DND-41 (cell line): ENCODE results near the gene TMA16.

ENCODE experiments used
- ATAC-seq: fragments of 200-7000 bp; cut with Tn5 transposase; 3 replicates; pipeline ENCODE4 v1.9.1; 2021; ENCODE audit warnings: low read depth; ENCODE audit not compliant: insufficient read depth
- DNase-seq: peaks from one replicate; pipeline ENCODE4 v3.0.0-alpha.2; 2020
- H2AFZ ChIP-seq: 2 replicates; pipeline ENCODE4 v1.6.0; 2012; ENCODE audit warnings: low read depth, low read length
- H3K27ac ChIP-seq: 2 replicates; pipeline ENCODE4 v1.5.1; 2012; ENCODE audit warnings: low read length, inconsistent platforms
- H3K27me3 ChIP-seq: fragments of 200-600 bp; sonication (generic); 2 replicates; pipeline ENCODE4 v1.6.0; 2012; ENCODE audit warnings: low read length, mild to moderate bottlenecking, inconsistent platforms; ENCODE audit not compliant: insufficient read depth, poor library complexity
- H3K36me3 ChIP-seq: 2 replicates; pipeline ENCODE4 v1.5.1; 2012; ENCODE audit warnings: low read length, inconsistent platforms; ENCODE audit not compliant: insufficient read depth
- H3K4me1 ChIP-seq: 2 replicates; pipeline ENCODE4 v1.5.1; 2012; ENCODE audit warnings: mild to moderate bottlenecking, low read length; ENCODE audit not compliant: insufficient read depth
- H3K4me2 ChIP-seq: 2 replicates; pipeline ENCODE4 v1.6.0; 2012; ENCODE audit warnings: mild to moderate bottlenecking, moderate library complexity, low read length, inconsistent platforms; ENCODE audit not compliant: insufficient read depth
- H3K4me3 ChIP-seq, 2 experiments: fragments of 200-600 bp in 1 of 2; shearing (Covaris generic) in 1 of 2; 2 replicates each; pipeline ENCODE4 v1.5.1; 2012 to 2016; ENCODE audit warnings: inconsistent platforms in 2 of 2, low read length in 2 of 2, mild to moderate bottlenecking in 2 of 2, low read depth in 1 of 2, moderate library complexity in 1 of 2
- H3K79me2 ChIP-seq: 2 replicates; pipeline ENCODE4 v1.6.0; 2012; ENCODE audit warnings: low read length, inconsistent platforms; ENCODE audit not compliant: insufficient read depth
- H3K9ac ChIP-seq: 2 replicates; pipeline ENCODE4 v1.6.0; 2012; ENCODE audit warnings: low read depth, mild to moderate bottlenecking, inconsistent platforms, low read length, moderate library complexity
- H3K9me3 ChIP-seq: 2 replicates; pipeline ENCODE4 v1.5.1; 2012; ENCODE audit warnings: low read length, moderate library complexity, mild to moderate bottlenecking, inconsistent platforms; ENCODE audit not compliant: insufficient read depth, severe bottlenecking
- H4K20me1 ChIP-seq: 2 replicates; pipeline ENCODE4 v1.6.0; 2012; ENCODE audit warnings: low read length; ENCODE audit not compliant: insufficient read depth
- EZH2 ChIP-seq: IDR thresholded peaks from 3 replicates; pipeline ENCODE4 v1.6.1; 2012; ENCODE audit warnings: borderline replicate concordance, low read depth, mild to moderate bottlenecking, moderate library complexity, low read length, inconsistent platforms; ENCODE audit not compliant: severe bottlenecking
- TF ChIP-seq, protein P1 (sequence below): IDR thresholded peaks from 2 replicates; pipeline ENCODE4 v1.5.1; 2012; ENCODE audit warnings: borderline replicate concordance, low read length, moderate library complexity, mild to moderate bottlenecking; ENCODE audit not compliant: poor library complexity, severe bottlenecking; ENCODE audit errors: extremely low read depth

Gene TMA16

DNA sequence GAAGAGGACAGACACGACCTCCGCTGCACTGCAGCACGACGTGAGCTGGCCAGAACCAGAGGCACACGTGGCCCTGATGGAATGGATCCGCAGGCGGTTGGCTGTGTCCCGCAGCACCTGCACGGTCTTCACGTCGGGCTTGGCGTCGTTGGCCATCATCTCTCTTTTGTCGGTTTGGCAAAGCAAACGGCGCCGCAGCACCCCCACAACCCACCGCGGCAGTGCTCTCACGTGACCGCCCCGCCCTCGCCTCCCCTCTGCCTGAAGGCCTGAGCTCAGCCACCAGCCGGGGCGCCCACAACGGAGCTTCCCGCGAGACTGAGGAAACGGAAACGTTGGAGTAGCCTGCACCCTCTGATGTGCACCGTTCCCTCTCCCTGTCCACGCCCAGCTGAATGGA is 20.9 kb upstream of the TMA16 start, which contains the start of gene TKTL2:
Gene TKTL2, minus strand, starts transcription at position 179 of the 400 bp plus-strand sequence. Its CDS starts 20 bp downstream, at position 159.
- H3K9me3 ChIP-seq = no peaks in the 10 kb centered on the region

DNA sequence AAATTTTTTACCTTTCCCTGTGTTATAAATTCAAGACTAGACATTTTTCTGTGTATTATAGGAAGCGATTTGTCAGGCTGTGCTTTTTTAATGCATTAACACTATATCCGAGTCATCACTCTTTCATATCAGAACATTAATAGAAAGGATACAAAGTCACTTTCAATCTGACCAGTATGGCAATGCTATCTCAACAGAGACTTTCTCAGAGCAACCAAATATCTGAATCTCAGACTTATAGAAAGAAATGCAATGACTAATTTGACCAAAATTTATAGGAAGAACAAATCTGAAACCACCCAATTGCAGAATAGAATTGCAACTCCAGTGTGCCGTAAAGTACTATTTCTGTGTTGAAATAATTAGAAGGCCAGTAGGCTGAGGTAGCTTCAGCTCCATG is 20.5 kb upstream of the TMA16 start:
- no peak overlapping the region for H3K4me2 ChIP-seq
- H3K4me3 ChIP-seq = no peak overlapping the region
- H2AFZ ChIP-seq = no peak overlapping the region
- H3K79me2 ChIP-seq = no peaks in the 10 kb centered on the region
- H3K9me3 ChIP-seq = no peaks in the 10 kb centered on the region
- no peak for DNase-seq
- TF ChIP-seq EZH2 = no peak
- TF ChIP-seq, protein P1, sequence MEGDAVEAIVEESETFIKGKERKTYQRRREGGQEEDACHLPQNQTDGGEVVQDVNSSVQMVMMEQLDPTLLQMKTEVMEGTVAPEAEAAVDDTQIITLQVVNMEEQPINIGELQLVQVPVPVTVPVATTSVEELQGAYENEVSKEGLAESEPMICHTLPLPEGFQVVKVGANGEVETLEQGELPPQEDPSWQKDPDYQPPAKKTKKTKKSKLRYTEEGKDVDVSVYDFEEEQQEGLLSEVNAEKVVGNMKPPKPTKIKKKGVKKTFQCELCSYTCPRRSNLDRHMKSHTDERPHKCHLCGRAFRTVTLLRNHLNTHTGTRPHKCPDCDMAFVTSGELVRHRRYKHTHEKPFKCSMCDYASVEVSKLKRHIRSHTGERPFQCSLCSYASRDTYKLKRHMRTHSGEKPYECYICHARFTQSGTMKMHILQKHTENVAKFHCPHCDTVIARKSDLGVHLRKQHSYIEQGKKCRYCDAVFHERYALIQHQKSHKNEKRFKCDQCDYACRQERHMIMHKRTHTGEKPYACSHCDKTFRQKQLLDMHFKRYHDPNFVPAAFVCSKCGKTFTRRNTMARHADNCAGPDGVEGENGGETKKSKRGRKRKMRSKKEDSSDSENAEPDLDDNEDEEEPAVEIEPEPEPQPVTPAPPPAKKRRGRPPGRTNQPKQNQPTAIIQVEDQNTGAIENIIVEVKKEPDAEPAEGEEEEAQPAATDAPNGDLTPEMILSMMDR = no peak
- H3K9ac ChIP-seq = no peak overlapping the region
- ATAC-seq = no peak
- H3K4me1 ChIP-seq = no peaks in the 10 kb centered on the region
- H3K27me3 ChIP-seq = no peaks in the 10 kb centered on the region
- no peaks in the 10 kb centered on the region for H4K20me1 ChIP-seq
- no peaks in the 10 kb centered on the region for H3K36me3 ChIP-seq
- no peak overlapping the region for H3K27ac ChIP-seq

More for the DNA sequence above, 20.9 kb upstream of the TMA16 start, which contains the start of gene TKTL2:
- no peak for TF ChIP-seq EZH2
- Histone ChIP-seq H3K9ac (no peak within 1 kb of the TSS), H3K27ac (no peak within 1 kb of the TSS), H3K36me3 (no peaks in the 10 kb centered on the region), H3K4me2 (no peak within 1 kb of the TSS), H4K20me1 (no peaks in the 10 kb centered on the region), H3K4me1 (no peaks in the 10 kb centered on the region), H3K4me3 (no peak within 1 kb of the TSS), H2AFZ (no peak within 1 kb of the TSS), H3K79me2 (no peaks in the 10 kb centered on the region), H3K27me3 (no peaks in the 10 kb centered on the region)
- ATAC-seq (no peak), DNase-seq (no peak)

DNA sequence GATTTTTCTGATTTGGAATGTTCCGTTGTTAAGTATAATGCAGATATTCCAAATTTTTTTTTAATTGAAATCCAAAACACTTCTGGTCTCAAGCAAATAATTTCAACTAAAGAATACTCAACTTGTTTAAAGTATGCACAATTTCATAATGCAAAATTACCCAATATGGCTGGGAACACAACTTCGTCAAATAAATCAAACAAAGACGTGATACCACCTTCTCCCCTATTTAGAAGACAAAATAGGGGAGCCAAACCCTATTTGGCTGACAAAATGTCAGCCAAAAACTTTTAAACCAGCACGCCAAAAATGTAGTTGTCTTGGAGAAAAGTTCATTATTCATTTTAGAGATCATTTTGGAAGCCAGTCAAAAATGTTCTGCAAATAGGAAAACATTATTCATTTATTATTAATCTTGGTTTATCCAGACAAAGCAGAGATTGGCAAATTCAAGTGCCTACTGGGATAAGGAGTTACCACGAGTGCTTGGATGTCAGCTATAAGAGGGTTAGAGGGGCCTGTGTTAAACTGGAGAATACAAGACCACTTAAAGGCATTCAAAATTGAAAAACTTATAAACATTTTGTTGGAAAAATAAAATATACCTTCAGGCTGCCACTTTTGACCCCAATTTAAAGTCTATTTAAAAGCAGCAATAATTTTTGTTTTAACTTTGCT is 17.6 kb upstream of the TMA16 start:
- Histone ChIP-seq H3K4me1 (no peaks in the 10 kb centered on the region), H3K79me2 (no peaks in the 10 kb centered on the region), H3K9me3 (no peaks in the 10 kb centered on the region), H2AFZ (no peak overlapping the region), H3K9ac (no peak overlapping the region), H4K20me1 (no peaks in the 10 kb centered on the region), H3K4me3 (no peak overlapping the region), H3K36me3 (no peaks in the 10 kb centered on the region), H3K4me2 (no peak overlapping the region), H3K27me3 (no peaks in the 10 kb centered on the region), H3K27ac (no peak overlapping the region)
- DNase-seq (no peak), ATAC-seq (no peak)
- TF ChIP-seq EZH2 = no peak
- TF ChIP-seq, protein P1 = no peak

DNA sequence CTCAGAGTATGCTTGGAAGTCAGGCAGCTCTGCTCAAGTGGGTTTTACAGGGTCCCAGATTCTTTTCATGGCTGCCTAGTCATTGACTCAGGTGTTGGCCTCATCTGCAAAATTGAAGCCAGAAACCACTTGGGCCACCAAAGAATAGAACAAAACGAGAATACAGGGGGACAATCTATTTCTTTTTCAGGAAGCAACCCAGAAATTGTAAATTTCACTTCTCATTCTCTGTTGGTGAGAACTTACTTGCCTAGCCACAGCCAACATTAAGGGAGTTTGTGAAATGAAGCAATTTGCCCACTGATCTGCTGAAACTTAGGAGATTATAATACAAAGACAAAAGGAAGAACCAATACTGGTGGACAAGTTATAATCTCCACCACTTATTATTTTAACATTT is 12.3 kb upstream of the TMA16 start:
- Histone ChIP-seq H3K9ac (no peak overlapping the region), H3K27ac (no peak overlapping the region), H4K20me1 (no peaks in the 10 kb centered on the region), H3K4me1 (no peaks in the 10 kb centered on the region), H2AFZ (no peak overlapping the region), H3K4me2 (no peak overlapping the region), H3K4me3 (no peak overlapping the region), H3K79me2 (no peaks in the 10 kb centered on the region), H3K36me3 (no peaks in the 10 kb centered on the region), H3K27me3 (no peaks in the 10 kb centered on the region), H3K9me3 (no peaks in the 10 kb centered on the region)
- ATAC-seq (no peak), DNase-seq (no peak)
- TF ChIP-seq EZH2 = no peak
- TF ChIP-seq, protein P1 = no peak
